Stimulated activated naive CD8-positive, alpha-beta T cell treated with anti-CD3 and anti-CD28 coated beads, Interleukin-15, Interleukin-2, amounts not matched to agents 100 U/mL and 50 U/mL, for 24 hours (primary cell): ENCODE measurements around the gene MYOG.

Source experiments
- ATAC-seq: fragments of 150-1000 bp; cut with Tn5 transposase; one replicate; pipeline ENCODE4 v1.10.0; 2021
- DNase-seq: peaks from one replicate; pipeline ENCODE4 v3.0.0; 2021

Gene MYOG

GRCh38 chr1:203085528-203086406 is at the start of gene MYOG:
TSS of gene MYOG (minus strand) at chr1:203086012. CDS start at chr1:203085961, 51 bp downstream.
- ATAC-seq: no peak
- DNase-seq: no peak

DNA sequence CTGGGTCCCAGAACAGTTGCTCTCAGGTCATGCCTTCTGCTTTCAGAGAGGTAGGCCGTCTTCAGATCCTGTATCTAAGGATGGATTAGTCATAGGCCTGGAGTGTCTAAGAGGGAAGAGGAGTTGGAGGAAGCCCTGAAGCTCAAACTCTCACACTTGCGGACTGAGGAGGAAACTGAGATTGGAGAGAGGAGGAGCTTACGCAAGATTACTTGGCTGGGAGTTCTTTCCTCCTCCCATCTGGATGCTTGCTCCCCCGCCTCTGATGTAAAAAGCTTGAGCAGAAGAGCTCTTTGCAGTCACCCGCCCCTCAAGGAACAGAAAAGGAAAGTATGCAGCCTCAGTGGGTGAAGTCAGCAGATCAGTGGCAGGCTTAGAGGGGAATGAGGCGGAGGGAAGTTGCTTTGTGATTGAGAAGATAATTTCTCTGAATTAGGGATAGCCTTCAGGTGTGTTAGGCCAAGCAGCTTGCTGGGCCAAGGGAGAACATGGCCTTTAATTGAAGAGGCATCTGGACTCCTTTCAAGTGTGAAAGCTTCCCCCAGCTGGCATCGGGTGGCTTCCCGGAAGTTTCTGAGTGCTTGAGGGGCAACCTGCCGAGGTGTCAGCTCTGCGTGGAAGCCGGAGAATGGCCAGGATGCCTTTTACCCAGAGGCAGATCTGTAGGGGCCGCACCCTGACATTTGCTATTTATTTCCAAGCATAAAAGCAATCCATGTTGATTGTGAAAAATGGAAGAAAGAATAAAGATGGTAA is 48.3 kb upstream of the MYOG start:
- no peak for ATAC-seq
- DNase-seq: no peak

DNA sequence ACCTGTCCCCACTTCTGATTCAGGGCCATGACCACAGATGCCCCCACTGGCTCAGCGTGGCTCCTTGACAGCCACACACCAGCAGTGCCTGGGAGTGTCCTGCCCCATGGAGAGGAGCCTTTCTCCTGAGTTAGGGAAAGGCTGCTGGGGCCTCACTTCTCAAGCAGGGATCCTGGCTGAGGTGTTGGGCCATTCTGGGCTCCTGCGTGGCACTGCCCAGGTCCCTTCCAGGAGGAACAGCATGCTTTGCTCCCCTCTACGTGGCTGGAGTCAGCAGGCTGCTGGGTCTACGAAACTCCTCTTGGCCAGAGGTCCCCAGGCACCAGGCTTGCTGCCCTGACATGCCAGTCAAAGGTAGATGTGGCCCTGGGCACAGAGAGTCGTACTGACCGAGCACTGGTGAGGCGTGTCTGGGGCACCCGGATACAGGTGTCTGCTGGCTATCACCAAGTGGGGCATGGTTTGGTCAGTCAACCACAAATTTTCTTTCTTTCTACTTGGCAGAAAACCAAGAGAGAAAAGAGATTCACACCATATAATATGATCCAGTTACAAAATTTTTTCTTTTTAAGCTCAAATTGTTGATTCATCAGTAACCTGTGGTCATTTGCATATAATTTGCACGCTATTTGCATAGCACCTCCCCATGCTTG is 45.9 kb upstream of the MYOG start:
- ATAC-seq: no peak
- DNase-seq: no peak

DNA sequence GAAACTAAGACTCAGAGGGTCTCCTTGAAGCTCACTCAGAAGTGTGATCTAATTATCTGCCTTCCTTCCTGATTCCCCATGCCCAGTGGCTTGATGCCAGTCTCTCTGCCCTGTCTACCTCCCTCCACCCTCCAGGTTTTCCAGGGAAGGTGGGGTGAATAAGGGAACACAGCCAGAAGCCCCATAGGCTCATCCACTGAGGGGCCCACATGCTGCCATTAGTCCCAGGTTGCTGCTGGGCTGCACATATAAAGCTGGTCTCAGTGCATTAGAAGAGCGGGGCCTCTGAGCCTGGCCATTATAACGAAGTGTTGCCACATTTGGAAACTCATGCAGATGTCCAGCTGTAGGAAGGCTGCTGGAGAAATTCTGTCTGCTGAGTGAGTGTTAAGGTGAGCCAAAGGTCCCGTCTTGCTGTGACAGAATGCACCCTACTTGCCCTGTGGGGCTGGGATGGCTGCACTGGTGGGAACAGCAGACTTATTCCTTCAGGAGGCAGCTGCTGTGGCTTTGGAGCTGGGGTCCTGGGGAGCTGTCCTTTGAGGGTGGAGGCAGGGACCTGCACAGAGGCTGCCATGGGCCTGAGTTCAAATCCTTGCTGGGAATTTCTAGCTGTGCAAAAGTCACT is 44.7 kb upstream of the MYOG start:
- ATAC-seq (no peak), DNase-seq (no peak)

DNA sequence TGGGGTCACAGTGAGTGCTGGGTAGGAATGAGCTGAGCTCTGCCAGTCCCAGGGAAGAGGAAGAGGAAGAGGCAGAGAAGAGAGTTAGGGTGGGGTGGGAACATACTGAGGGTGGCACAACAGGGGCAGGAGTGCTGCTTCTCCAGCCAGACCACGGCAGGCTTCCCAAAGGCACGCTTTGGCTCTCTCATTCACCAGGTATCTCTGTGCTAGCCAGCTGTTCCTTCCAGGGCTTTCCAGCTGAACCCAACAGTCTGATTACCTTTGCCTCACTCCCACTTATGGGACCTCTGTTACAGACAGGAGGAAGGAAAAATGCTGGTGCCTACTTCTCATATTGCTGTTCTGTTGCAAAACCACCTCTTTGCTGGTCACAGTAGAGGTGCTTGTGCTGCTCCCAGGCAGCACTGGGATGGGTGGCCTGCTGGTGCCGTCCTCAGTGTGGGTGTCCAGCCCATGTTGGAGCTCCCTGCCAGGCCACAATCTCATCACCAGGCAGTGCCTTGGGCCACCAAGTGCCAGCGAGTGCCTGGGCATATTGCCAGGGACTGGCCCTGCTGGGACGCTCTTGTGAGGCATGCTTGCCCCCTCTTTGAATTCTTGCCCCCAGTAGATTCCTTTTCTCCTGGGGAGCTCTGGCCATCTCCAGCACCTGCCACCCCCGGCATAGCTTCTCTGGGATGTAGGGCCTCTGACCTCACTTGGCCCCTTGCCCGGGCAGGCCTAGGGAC is 43.9 kb upstream of the MYOG start:
- DNase-seq (no peak), ATAC-seq (no peak)

DNA sequence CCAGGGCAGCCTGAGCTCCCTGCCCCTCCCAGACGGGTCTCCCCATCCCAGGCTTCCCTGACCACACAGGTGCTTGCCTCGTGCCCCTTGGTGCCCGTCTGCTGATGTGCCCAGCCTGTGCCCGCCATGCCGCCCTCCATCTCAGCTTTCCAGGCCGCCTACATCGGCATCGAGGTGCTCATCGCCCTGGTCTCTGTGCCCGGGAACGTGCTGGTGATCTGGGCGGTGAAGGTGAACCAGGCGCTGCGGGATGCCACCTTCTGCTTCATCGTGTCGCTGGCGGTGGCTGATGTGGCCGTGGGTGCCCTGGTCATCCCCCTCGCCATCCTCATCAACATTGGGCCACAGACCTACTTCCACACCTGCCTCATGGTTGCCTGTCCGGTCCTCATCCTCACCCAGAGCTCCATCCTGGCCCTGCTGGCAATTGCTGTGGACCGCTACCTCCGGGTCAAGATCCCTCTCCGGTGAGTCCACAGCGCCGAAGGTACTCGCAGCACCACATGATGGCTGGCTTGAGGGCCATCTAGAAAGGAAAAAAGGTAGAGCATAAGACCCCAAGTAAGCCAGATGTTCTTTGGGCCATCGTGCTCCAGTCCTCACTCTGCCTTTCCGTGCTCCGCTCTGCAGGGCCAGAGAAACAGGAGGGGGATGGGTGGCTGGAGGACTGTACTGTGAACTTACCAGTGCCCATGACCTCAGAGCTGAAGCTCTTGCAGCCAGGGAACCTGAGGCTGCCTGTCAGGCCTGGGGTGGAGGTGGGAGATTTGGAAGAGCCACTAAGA is 43.1 kb upstream of the MYOG start:
- ATAC-seq: no peak
- DNase-seq: no peak

DNA sequence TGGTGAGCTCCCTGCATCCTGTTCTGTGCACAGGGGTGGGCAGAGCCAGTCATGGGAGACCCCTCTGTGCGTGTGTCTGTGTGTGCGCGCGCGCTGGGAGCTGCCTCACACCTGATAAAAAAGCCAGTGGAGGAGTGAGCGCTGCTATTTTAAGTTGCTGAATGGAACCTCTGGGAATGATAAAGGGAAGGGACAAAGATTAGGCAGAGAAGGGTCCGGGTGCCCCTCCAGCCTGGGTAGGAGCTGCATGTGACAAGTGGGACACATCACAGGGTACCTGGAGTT is 42.6 kb upstream of the MYOG start:
- ATAC-seq (no peak), DNase-seq (no peak)

DNA sequence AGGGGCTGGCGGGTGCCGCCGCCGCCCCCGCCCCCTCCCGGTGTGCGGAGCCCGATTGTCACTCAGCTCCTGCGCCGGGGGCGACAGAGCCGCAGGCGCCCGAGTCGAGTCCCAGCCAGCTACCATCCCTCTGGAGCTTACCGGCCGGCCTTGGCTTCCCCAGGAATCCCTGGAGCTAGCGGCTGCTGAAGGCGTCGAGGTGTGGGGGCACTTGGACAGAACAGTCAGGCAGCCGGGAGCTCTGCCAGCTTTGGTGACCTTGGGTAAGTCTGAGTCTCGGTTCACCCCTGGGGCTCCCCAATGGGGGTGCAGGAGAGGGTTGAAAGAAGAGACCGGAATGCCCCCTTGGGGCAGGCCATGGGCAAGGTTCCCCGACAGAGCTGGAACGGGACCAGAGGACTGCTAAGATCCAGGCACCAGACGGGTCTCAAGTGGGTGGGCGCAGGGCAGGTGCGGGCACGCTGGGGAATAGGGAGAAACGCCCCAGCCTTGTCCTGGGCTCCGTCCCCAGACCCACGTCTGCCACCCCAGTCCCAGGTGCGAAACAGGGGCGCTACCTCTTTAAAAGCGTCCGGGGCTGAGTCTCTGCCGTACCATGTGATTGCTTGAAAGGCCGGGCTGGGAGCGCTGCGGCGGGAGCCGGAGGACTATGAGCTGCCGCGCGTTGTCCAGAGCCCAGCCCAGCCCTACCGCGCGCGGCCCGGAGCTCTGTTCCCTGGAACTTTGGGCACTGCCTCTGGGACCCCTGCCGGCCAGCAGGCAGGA is 42.0 kb upstream of the MYOG start, which contains the start of gene ADORA1:
TSS of gene ADORA1 (plus strand) at position 61 of the 765 bp plus-strand sequence. CDS start 1,116 bp downstream, outside the sequence.
- ATAC-seq: peak; percentile 29
- DNase-seq: no peak

DNA sequence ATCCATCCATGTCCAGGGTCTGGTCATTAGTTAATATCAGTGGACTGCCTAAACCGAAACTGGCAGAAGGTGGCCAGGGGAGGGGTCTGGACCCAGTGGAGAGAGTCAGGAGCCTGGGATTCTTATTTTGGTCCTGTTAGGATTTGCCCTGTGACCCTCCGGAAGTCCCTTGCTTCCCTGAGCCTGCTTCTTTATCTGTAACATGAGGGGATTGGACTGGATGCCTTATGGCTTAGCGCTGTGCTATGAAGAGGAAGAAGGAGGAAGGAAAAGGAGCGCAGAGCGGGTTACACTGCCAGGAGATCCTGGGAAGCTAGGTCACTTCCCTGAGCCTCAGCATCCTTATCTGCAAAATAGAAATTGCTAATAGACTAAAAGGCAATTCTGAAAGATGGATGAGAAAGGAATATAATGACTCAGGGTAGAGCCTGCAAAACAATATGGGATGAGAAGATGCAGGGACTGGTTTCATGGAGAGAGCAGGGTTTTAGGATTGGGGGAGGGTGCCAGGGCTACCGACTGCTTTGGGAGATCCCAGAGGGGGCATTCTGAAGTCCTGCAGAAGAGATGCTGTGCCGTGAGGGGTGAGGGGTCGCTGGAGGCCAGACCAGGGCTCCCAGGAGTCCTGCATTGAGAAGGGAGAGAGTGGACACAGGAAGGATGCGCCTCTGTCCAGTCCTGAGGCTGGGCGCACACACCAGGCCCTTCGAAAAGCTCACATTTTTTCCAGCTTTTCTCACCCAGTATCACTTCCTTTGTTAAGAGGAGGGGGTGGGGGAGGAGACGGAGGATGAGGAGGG is 41.3 kb upstream of the MYOG start:
- DNase-seq: no peak
- no peak for ATAC-seq

- DNase-seq: no peak
- ATAC-seq: no peak
These were observed 40.5 kb upstream of the MYOG start for GRCh38 chr1:203126151-203126865.

- no peak for ATAC-seq
- no peak for DNase-seq
These were observed 38.9 kb upstream of the MYOG start for GRCh38 chr1:203124546-203125317.

DNA sequence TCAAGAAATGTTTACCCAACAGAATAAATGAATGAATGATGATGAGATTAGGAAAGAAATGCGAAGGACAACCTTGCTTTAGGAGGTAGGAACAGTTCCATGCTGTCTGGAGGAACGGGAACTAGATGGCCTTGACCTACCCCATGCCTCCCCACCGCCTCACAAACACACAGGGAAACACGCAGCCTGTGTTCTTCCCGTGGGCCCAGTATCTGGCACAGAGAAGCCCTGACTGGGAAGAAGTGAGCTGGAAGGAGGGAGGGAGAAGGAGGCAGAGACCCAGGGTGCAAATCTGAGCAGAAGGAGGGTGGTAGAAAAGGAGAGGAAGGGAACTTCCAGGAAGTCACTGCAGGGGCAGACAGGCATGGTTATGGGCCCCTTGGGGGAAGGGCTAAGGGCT is 38.2 kb upstream of the MYOG start:
- DNase-seq (no peak), ATAC-seq (no peak)

DNA sequence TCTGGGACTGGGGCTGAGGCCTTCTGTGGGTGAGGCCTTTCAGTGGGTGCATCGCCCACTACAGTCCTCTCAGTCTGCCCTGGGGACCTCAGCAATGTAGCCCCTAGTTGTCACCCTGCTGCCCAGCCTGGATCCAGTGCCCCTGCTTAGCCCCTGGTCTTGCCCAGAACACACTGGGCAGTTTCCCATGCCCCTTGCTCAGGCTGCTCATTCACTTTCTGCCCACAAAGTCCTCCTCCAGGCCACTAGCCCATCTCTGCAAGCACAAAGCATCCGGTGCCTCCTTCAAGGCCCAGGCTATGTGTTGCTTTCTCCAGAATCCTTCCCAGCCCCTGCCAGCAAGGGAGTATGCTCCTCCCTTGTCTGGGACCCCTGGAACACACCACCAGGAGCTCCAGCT is 36.3 kb upstream of the MYOG start:
- ATAC-seq (no peak), DNase-seq (no peak)

DNA sequence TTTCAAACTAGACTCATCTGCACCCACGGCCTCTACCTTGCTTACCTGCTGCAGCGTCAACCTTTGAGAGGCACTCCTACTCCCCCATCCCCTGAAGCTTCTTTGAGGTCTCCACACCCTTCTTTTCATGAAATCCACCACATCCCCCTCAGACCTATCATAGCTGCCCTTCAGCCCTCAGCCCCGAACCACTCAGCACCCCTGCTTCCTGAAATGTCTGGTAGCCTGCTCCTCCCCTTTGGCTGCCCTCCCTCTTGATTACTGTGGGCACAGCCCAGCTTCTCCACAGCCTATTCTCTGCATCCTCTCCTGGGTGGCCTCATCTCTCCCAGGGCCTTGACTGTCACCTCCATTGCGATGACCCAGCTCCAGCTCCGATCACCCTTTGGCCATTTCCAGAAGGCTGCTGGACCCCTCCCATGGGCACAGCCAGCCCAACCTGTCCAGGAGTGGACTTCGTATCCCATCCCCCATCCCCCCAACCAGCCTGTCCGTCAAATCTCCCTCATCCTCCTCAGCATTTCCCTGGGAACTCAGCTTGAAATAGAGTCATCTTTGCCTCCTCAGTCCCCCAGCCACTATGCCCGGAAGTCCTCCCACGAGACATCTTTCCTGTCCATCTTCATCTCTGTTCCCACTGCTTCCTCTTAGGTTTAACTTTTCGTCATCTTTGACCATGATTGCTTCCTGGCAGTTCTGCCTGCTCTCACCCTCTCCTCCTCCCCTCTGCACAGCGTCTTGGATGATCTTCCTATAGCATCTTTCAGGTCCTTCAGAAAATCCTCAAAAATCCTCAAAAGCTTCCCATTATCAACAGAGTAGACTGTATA is 35.6 kb upstream of the MYOG start:
- DNase-seq (no peak), ATAC-seq (no peak)

- DNase-seq (no peak), ATAC-seq (no peak)
These were observed 34.7 kb upstream of the MYOG start for GRCh38 chr1:203120325-203121153.
